Fibroblast of lung (primary cell): ENCODE results near the gene ARX.

ENCODE experiments used
- EZH2 ChIP-seq: IDR thresholded peaks from 2 replicates; pipeline ENCODE4 v1.5.1; 2012; ENCODE audit warnings: low read length, control low read depth, mild to moderate bottlenecking; ENCODE audit errors: missing control alignments
- TF ChIP-seq, protein P1 (sequence below), 2 donors: IDR thresholded peaks in 1 of 2; conservative IDR thresholded peaks in 1 of 2; 1 replicate in 1 of 2; 2 replicates in 1 of 2; pipeline ENCODE4 v1.5.1; 2011 to 2012; ENCODE audit warnings: low read length in 2 of 2, control low read depth in 1 of 2, inconsistent platforms in 1 of 2, low read depth in 1 of 2, mild to moderate bottlenecking in 1 of 2

DNA sequence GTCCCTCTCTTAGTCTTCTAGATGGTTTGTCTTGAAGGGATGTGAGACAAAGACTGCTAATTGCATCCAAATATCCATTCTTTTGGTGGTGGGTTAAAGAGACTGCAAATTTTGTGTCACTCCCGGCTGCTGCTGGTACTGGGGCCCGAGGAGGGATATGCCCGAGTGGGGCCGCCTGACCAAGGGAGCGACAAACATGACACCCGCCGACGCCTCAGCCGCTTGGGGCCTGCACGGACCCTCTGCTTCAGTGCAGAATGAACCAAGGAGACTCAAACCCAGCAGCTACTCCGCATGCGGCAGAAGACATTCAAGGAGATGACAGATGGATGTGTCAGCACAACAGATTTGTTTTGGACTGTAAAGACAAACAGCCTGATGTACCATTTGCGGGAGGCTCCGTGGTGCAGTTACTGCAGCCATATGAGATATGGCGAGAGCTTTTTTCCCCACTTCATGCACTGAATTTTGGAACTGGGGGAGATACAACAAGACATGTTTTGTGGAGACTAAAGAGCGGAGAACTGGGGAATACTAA is 13.6 kb upstream of the ARX start:
- TF ChIP-seq, protein P1, sequence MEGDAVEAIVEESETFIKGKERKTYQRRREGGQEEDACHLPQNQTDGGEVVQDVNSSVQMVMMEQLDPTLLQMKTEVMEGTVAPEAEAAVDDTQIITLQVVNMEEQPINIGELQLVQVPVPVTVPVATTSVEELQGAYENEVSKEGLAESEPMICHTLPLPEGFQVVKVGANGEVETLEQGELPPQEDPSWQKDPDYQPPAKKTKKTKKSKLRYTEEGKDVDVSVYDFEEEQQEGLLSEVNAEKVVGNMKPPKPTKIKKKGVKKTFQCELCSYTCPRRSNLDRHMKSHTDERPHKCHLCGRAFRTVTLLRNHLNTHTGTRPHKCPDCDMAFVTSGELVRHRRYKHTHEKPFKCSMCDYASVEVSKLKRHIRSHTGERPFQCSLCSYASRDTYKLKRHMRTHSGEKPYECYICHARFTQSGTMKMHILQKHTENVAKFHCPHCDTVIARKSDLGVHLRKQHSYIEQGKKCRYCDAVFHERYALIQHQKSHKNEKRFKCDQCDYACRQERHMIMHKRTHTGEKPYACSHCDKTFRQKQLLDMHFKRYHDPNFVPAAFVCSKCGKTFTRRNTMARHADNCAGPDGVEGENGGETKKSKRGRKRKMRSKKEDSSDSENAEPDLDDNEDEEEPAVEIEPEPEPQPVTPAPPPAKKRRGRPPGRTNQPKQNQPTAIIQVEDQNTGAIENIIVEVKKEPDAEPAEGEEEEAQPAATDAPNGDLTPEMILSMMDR (conservative IDR thresholded peaks at IDR 0.05 in 1 of 2, IDR thresholded peaks at IDR 0.05 in 1 of 2; ENCODE audit: low read depth in 1 of 2, low read length in 2 of 2) = no peak
- no peak for TF ChIP-seq EZH2
